ELR (cell line): ENCODE measurements around the gene CSPG4.
"Not testable (repeated sequence)": the region's sequence is repeated elsewhere in the genome, so short reads cannot be mapped to it uniquely, and the experiment has no call there.

Experiments used
- DNase-seq: peaks from one replicate; pipeline ENCODE4 v3.0.0-alpha.2; 2015; ENCODE audit warnings: low read depth

CSPG4 gene

GRCh38 chr15:75725006-75725718 is 12.5 kb upstream of the CSPG4 start:
- no peak for DNase-seq

- DNase-seq = peak; percentile 89
These were observed 11.4 kb upstream of the CSPG4 start for GRCh38 chr15:75723847-75724660.

- no peak for DNase-seq
These were observed 10.7 kb upstream of the CSPG4 start for GRCh38 chr15:75723171-75723846.

- DNase-seq = no peak
These were observed 9.5 kb upstream of the CSPG4 start for GRCh38 chr15:75721923-75722870.

GRCh38 chr15:75721480-75721922 is 8.9 kb upstream of the CSPG4 start:
- no peak for DNase-seq

GRCh38 chr15:75720787-75721479 is 8.3 kb upstream of the CSPG4 start:
- DNase-seq = peak; percentile 54

GRCh38 chr15:75720297-75720696 is 7.6 kb upstream of the CSPG4 start:
- no peak for DNase-seq

- DNase-seq = peak; percentile 82
These were observed 5.7 kb upstream of the CSPG4 start for GRCh38 chr15:75718328-75718727.

- not testable (repeated sequence) for DNase-seq
These were observed 4.4 kb upstream of the CSPG4 start for GRCh38 chr15:75717001-75717400.

GRCh38 chr15:75716249-75716950 is 3.8 kb upstream of the CSPG4 start:
- DNase-seq = not testable (repeated sequence)

- DNase-seq = not testable (repeated sequence)
These were observed 2.7 kb upstream of the CSPG4 start for GRCh38 chr15:75715312-75715832.

- no peak for DNase-seq
These were observed 1.5 kb upstream of the CSPG4 start for GRCh38 chr15:75714195-75714594.

- peak; percentile 56 for DNase-seq
These were observed 769 bp upstream of the CSPG4 start for GRCh38 chr15:75713338-75713895.

- peak; percentile 76 for DNase-seq
These were observed 1.2 kb downstream of the CSPG4 start for GRCh38 chr15:75711495-75711894.

- DNase-seq = peak; percentile 52
These were observed 1.8 kb downstream of the CSPG4 start for GRCh38 chr15:75710874-75711273.

- not testable (repeated sequence) for DNase-seq
These were observed 3.2 kb downstream of the CSPG4 start for GRCh38 chr15:75709458-75709857.

- DNase-seq = no peak
These were observed 6.0 kb downstream of the CSPG4 start for GRCh38 chr15:75706682-75706954.

- DNase-seq = no peak
These were observed 6.6 kb downstream of the CSPG4 start for GRCh38 chr15:75705854-75706681.

- not testable (repeated sequence) for DNase-seq
These were observed 7.3 kb downstream of the CSPG4 start for GRCh38 chr15:75705375-75705774.
